BLaER1 (cell line): ENCODE data around the gene ZNF484.
"Not testable (repeated sequence)": the region's sequence is repeated elsewhere in the genome, so short reads cannot be mapped to it uniquely, and the experiment has no call there.

Source experiments
- H3K27ac ChIP-seq: shearing (Covaris generic); formaldehyde crosslinking; 2 replicates; pipeline ENCODE4 v1.8.1; 2022
- H3K27me3 ChIP-seq: shearing (Covaris generic); formaldehyde crosslinking; 2 replicates; pipeline ENCODE4 v1.8.1; 2022
- H3K36me3 ChIP-seq: shearing (Covaris generic); formaldehyde crosslinking; 2 replicates; pipeline ENCODE4 v1.8.1; 2022
- H3K4me1 ChIP-seq: shearing (Covaris generic); formaldehyde crosslinking; 2 replicates; pipeline ENCODE4 v1.8.1; 2022
- H3K4me2 ChIP-seq: shearing (Covaris generic); formaldehyde crosslinking; 2 replicates; pipeline ENCODE4 v1.8.1; 2022
- H3K4me3 ChIP-seq: shearing (Covaris generic); formaldehyde crosslinking; 2 replicates; pipeline ENCODE4 v1.8.1; 2022
- H3K9ac ChIP-seq: shearing (Covaris generic); formaldehyde crosslinking; 2 replicates; pipeline ENCODE4 v1.8.1; 2022
- H3K9me3 ChIP-seq: shearing (Covaris generic); formaldehyde crosslinking; 2 replicates; pipeline ENCODE4 v1.8.1; 2022
- H4K20me1 ChIP-seq: shearing (Covaris generic); formaldehyde crosslinking; 2 replicates; pipeline ENCODE4 v1.8.1; 2022
- Cebpa-rat ChIP-seq: shearing (Covaris generic); IDR thresholded peaks from 2 replicates; pipeline ENCODE4 v1.8.1; 2022

Gene ZNF484

DNA sequence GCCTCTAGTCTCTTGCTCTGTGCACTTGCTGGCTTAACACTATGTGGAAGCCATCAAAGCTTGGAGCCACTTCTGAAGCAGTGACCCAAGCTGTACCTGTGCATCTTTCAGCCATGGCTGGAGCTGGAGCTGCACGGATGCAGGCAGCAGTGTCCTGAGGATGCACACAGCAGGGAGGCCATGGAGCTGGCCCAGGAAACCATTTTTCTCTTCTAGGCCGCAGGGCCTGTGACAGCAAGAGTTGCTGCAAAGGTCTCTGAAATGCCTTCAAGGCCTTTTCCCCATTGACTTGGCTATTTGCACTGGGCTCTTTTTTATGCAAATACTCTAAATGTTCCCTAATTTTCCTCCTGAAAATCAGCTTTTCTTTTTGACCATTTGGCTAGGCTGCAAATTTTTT, 12.9 kb upstream of the ZNF484 start:
- Histone ChIP-seq H3K4me1 (peaks cover 31% of the 10 kb centered on the region), H4K20me1 (no peaks in the 10 kb centered on the region), H3K27ac (no peak overlapping the region), H3K36me3 (no peaks in the 10 kb centered on the region), H3K27me3 (no peaks in the 10 kb centered on the region), H3K9me3 (no peaks in the 10 kb centered on the region), H3K4me3 (no peak overlapping the region), H3K4me2 (no peak overlapping the region), H3K9ac (no peak overlapping the region)
- TF ChIP-seq Cebpa-rat, result no peak

DNA sequence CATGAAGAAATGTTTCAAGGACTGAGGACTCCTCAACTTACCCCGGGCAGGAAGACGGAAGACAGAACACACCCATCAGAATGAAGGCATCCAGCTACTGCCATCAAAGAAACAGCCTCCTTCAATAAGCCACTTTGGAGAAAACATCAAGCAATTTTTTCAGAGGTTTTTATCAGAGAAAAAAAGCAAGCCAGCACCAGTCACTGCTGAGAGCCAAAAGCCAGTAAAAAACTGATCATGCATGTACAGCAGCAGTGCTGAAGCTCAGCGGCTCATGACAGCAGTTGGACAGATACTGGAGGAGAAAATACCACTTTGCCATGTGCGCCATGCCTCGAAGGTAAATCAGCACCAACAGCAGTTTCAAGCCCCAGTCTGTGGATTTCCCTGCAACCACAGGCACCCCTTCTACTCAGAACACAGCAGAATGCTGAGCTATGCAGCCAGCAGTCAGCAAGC, 10.1 kb upstream of the ZNF484 start:
- H4K20me1 ChIP-seq, result no peaks in the 10 kb centered on the region
- no peaks in the 10 kb centered on the region for H3K27me3 ChIP-seq
- no peak for TF ChIP-seq Cebpa-rat
- H3K4me2 ChIP-seq, result peak overlapping the region; percentile 71
- no peak overlapping the region for H3K4me3 ChIP-seq
- H3K4me1 ChIP-seq, result peaks cover 55% of the 10 kb centered on the region
- H3K9me3 ChIP-seq, result no peaks in the 10 kb centered on the region
- no peak overlapping the region for H3K9ac ChIP-seq
- H3K27ac ChIP-seq, result peak overlapping the region; percentile 32; the same call in 1 of the 2 replicates
- H3K36me3 ChIP-seq, result no peaks in the 10 kb centered on the region

DNA sequence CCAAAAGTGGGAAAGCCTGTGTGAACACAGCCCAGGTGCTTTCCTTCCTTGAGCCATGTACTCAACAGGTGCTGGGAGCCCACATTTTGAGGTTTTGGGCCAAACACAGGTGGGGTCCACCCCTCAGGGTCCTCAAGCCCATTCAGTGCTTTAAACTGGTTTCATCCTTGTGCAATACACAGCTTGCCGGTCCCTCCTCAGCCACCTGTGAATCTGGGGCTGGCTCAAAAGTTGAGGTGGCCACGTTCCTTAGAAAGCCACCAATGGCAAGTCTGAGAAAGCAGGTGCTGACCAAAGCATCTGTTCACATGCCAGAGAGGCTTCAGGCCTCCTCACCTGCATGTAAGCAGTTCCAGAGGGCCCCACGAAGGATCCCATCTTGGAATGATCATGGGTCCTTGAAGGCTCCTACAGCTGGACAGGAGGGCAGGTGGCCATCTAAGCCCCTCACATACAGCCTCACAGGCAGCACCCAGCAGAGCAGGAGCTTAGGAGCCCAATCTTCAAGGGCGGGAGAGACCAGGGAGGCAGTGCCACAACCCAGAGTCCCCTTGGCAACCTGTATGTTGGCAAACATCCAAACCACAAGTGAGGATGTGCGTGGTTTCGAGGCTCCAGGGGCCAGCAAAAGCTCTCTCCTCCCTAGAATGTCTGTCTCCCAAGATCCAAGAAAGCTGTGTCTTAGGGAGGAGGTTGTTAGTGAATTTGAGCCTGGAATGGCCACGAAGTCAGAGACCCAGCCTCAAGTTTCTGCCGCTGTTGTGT, 9.2 kb upstream of the ZNF484 start:
- Histone ChIP-seq H3K4me1 (peaks cover 59% of the 10 kb centered on the region), H3K4me2 (peak overlapping the region; percentile 71), H3K9ac (peak overlapping the region; percentile 9; the same call in 1 of the 2 replicates), H3K27ac (peak overlapping the region; percentile 32; the same call in 1 of the 2 replicates)
- not testable (repeated sequence) for H4K20me1 ChIP-seq, H3K4me3 ChIP-seq, H3K36me3 ChIP-seq, H3K27me3 ChIP-seq, H3K9me3 ChIP-seq

DNA sequence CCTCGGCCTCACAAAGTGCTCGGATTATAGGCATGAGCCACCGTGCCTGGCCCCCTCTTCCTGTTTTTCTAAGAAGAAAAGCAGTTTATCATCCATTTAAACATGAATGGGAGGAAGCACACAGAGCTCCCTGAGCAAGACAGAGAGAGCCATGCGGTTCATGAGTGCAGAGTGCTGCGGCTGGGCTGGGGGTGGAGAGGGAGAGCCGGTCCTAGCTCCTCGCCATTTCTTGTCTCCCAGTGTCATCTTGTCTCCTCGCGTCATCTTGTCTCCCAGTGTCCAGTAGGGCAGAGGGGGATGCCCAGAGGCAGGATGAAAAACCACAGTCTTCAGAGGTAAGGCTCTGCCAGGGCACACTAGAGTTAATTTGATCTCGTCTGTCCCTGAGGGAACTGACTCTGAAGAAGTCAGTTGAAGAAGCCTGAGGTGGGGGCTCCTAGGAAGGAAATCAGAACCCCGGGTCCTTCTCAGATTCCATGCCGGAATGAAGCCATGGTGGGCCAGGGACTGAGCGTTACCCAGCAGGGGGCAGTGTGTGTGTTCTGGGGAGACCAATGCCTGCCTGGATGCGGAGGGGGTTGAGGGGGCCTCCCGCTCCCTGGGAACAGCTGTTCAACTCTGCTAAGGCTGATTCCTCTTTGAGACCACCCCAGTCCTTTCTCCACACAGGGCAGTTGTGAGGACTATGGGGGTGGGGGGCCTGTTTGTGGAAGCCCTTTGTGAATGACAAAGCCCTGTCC, 6.0 kb upstream of the ZNF484 start:
- H3K4me3 ChIP-seq, H4K20me1 ChIP-seq, H3K27ac ChIP-seq, H3K9me3 ChIP-seq, H3K9ac ChIP-seq, H3K36me3 ChIP-seq, H3K27me3 ChIP-seq: not testable (repeated sequence)
- Histone ChIP-seq H3K4me2 (peak overlapping the region; percentile 39), H3K4me1 (peaks cover 69% of the 10 kb centered on the region)

DNA sequence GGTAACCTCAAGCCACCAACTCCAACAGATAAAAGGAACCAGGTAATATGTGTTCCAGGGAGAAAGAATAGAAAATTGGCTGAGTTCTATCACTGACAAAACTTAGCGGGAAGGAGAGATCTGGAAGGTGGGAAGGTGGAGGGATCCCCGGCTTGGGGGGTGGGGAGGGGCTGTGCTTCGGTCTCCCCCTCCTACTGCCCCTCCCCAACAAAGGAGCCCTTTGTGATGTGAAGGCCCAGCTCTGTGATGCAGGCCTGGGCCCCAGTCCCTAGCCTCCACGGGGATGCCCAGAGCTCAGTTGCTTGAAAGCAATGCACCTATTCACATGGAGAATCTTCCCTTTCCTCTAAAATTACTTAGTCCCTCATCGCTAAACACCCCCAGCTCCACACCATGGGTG, 4.4 kb upstream of the ZNF484 start:
- Histone ChIP-seq H3K4me3 (no peak overlapping the region), H4K20me1 (no peaks in the 10 kb centered on the region), H3K4me1 (peaks cover 57% of the 10 kb centered on the region), H3K36me3 (no peaks in the 10 kb centered on the region), H3K27me3 (no peaks in the 10 kb centered on the region), H3K9me3 (no peaks in the 10 kb centered on the region), H3K27ac (no peak overlapping the region), H3K9ac (no peak overlapping the region), H3K4me2 (peak overlapping the region; percentile 51; the same call in 1 of the 2 replicates)
- TF ChIP-seq Cebpa-rat, result no peak

DNA sequence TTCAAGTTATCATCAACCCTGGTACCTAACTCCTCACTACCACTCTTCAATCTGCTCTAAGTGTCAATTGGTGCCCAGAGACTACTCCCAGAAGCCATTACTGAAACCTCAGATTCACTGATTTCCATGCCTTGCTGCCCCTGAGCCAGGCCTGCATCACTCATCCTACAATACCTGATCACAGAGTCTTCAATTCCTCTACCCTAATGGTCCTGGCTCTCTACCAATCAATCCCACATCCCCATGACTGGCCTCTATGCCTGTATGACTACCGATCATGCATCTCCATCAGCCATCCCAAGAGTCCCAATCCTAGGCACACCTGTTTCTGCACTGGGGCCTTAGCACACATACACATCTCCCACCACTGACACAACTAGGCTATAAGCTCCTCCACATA, 2.5 kb downstream of the ZNF484 start:
- H3K4me3 ChIP-seq, result no peak overlapping the region
- H3K9ac ChIP-seq, result no peak overlapping the region
- peak overlapping the region; percentile 9; the same call in 1 of the 2 replicates for H3K4me2 ChIP-seq
- no peak overlapping the region for H3K27ac ChIP-seq
- H3K27me3 ChIP-seq, result no peaks in the 10 kb centered on the region
- peaks cover 27% of the 10 kb centered on the region for H3K36me3 ChIP-seq
- peaks cover 23% of the 10 kb centered on the region for H3K4me1 ChIP-seq
- no peak for TF ChIP-seq Cebpa-rat
- peaks cover 4% of the 10 kb centered on the region for H4K20me1 ChIP-seq
- H3K9me3 ChIP-seq, result no peaks in the 10 kb centered on the region; the same call in 1 of the 2 replicates

DNA sequence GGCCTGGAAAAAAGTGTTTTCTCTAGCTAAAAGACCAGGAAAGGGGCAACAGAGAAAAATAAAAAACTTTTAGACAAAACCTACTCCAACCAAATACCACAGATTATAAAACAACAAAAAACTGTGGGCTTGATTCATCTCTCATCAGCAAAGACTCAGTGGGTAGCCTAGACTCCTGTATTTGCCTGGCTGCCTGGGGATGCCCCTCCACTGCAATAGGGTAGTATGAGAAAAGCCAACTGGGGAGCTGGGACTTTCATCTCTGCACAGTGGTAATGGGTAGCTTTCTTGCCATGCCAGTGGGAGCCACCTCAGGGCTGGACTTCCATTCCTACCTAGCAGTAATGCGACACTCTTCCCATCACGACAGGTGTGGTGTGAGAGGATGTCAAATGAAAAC, 7.5 kb downstream of the ZNF484 start:
- H3K4me3 ChIP-seq, result no peak overlapping the region
- H3K9ac ChIP-seq, result no peak overlapping the region
- H3K27ac ChIP-seq, result no peak overlapping the region
- no peak for TF ChIP-seq Cebpa-rat
- peaks cover 10% of the 10 kb centered on the region for H3K9me3 ChIP-seq
- peaks cover 16% of the 10 kb centered on the region for H4K20me1 ChIP-seq
- peaks cover 68% of the 10 kb centered on the region for H3K36me3 ChIP-seq
- no peak overlapping the region for H3K4me2 ChIP-seq
- H3K4me1 ChIP-seq, result peaks cover under 1% of the 10 kb centered on the region; the same call in 1 of the 2 replicates
- H3K27me3 ChIP-seq, result no peaks in the 10 kb centered on the region

DNA sequence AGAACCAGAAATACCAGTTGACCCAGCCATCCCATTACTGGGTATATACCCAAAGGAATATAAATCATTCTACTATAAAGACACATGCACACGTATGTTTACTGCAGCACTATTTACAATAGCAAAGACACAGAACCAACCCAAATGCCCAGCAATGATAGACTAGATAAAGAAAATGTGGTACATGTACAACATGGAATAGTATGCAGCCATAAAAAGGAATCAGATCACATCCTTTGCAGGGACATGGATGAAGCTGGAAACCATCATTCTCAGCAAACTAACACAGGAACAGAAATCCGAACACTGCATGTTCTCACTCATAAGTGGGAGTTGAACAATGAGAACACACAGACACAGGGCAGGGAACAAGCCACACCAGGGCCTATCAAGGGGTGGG, 11.2 kb downstream of the ZNF484 start:
- Histone ChIP-seq H3K36me3 (peaks cover 66% of the 10 kb centered on the region), H3K9me3 (peaks cover 14% of the 10 kb centered on the region), H4K20me1 (peaks cover 16% of the 10 kb centered on the region)
- H3K27me3 ChIP-seq, H3K4me2 ChIP-seq, H3K4me1 ChIP-seq, H3K4me3 ChIP-seq, H3K9ac ChIP-seq, H3K27ac ChIP-seq: not testable (repeated sequence)

DNA sequence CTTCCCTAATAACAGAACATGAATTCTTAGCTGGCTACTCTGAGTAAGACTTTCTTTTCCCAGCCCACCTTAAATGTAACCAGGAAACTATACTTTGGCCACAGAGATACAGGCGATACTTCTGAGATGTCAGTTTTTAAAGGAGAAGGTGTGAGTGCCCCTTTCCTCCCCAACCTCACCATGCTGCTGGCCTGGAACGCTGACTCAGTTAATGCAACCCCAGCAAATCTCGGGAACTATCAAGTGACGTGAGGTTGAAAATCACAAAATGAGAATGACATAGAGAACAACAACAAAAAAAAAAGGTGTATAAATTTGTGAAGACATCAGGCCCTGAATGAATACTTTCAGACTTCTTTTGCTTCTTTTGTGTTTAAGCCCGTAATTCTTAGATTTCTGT, 13.7 kb downstream of the ZNF484 start:
- Histone ChIP-seq H3K4me3 (no peak overlapping the region), H3K36me3 (peaks cover 68% of the 10 kb centered on the region), H3K27me3 (no peaks in the 10 kb centered on the region), H3K9ac (no peak overlapping the region), H3K4me2 (no peak overlapping the region), H3K27ac (no peak overlapping the region), H3K9me3 (peaks cover 26% of the 10 kb centered on the region), H4K20me1 (0 out of 2 replicates have a peak, but pooled peaks cover 6% of the 10 kb centered on the region), H3K4me1 (no peaks in the 10 kb centered on the region)
- TF ChIP-seq Cebpa-rat, result no peak

DNA sequence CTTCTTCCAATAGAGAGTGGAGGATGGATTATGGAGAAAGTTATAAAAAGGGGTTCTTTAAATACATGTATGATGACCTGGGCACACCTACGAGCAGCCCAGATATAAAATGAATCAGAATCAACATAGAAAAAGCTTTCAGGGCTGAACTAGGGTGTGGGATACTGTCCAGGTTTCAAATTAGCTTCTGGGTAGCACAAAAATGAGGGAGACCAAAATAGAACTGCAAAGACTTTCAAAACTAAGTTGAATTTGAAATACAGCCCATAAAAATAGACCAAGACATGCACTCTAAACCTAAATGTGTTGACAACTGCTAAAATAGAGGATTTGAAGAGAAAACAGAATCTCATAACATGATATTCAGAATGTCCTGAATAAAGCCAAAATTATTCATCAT, 17.0 kb downstream of the ZNF484 start:
- Histone ChIP-seq H3K36me3 (peaks cover 62% of the 10 kb centered on the region), H3K27ac (no peak overlapping the region), H4K20me1 (no peaks in the 10 kb centered on the region), H3K9me3 (peaks cover 20% of the 10 kb centered on the region), H3K9ac (no peak overlapping the region), H3K4me1 (no peaks in the 10 kb centered on the region), H3K4me2 (no peak overlapping the region), H3K4me3 (no peak overlapping the region), H3K27me3 (no peaks in the 10 kb centered on the region)
- no peak for TF ChIP-seq Cebpa-rat
